Body of pancreas (tissue), 4 donors: Measurements from ENCODE around the gene PCID2.

ENCODE experiments used
- CTCF ChIP-seq, 7 experiments: fragments of 450-650 bp in 4 of 7; fragments of 200-600 bp in 3 of 7; sonication (generic) in 3 of 7; IDR thresholded peaks; one replicate each; pipeline ENCODE4 v1.5.1; 2016 to 2019; ENCODE audit warnings: antibody characterized with exemption in 7 of 7
- POLR2A ChIP-seq, 3 donors: fragments of 450-650 bp; IDR thresholded peaks; one replicate each; pipeline ENCODE4 v1.6.1; 2016; ENCODE audit warnings: antibody characterized with exemption in 3 of 3, mild to moderate bottlenecking in 2 of 3

- TF ChIP-seq POLR2A (IDR thresholded peaks at IDR 0.05) (no peak), CTCF (IDR thresholded peaks at IDR 0.05) (no peak)
Observed at GRCh38 chr13:113209336-113209758, 878 bp upstream of the PCID2 start, which contains the start of gene CUL4A.
